ENCODE measurements around the gene GAA. TPM values are rescaled to one million over a fixed set of nuclear protein-coding genes. Genes with fewer than 3 reads are reported as not detected.

GAA gene
- 12.3 and 117 TPM in 2 replicates for total RNA-seq

DNA sequence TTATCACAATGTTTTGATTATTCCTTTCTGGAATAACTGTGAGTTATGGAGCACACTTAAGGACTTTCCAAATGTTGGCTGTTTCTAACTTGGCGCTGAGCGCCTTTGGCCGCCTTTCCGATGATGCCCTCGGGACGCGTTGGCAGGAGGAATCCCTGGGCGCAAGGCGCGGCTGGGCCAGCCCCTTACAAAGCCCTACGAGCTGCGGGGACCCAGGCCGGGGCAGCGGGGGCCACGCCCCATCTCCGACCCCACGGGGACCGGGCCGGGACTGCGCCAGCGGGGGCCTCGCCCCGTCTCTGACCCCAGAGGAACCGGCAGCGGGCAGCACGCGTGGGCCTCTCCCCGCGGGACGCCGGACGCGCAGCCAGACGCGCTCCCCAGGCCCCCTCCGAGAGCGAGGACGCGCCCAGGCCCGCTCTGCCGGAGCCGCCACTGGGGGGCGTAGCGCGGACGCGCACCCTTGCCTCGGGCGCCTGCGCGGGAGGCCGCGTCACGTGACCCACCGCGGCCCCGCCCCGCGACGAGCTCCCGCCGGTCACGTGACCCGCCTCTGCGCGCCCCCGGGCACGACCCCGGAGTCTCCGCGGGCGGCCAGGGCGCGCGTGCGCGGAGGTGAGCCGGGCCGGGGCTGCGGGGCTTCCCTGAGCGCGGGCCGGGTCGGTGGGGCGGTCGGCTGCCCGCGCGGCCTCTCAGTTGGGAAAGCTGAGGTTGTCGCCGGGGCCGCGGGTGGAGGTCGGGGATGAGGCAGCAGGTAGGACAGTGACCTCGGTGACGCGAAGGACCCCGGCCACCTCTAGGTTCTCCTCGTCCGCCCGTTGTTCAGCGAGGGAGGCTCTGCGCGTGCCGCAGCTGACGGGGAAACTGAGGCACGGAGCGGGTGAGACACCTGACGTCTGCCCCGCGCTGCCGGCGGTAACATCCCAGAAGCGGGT, at the start of gene GAA:
Gene GAA (plus strand): TSS at position 571 of the 935 bp plus-strand sequence. CDS start 3,006 bp downstream, outside the sequence.
- no peak for DNase-seq (ENCODE audit: low read depth)

DNA sequence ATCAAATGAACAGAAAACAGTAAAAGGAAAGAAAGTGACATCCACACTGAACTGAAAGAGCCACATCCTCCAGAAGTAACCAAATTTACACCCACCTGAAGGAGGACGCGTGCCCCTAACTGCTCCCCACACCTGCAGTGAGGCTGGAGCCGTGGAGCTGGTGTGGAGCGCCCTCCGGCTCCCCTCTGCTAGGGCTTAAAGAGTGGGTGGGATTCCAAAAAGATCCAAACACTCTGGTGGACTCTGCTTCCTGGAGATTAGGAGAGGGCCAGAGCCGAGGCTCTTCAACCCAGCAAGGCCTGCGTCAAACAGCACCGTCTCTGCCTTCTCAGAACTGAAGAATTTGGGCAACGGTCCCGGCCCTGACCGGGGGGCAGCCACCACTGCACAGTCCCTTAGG, 49.7 kb upstream of the GAA start:
- DNase-seq (ENCODE audit: low read depth), result no peak

DNA sequence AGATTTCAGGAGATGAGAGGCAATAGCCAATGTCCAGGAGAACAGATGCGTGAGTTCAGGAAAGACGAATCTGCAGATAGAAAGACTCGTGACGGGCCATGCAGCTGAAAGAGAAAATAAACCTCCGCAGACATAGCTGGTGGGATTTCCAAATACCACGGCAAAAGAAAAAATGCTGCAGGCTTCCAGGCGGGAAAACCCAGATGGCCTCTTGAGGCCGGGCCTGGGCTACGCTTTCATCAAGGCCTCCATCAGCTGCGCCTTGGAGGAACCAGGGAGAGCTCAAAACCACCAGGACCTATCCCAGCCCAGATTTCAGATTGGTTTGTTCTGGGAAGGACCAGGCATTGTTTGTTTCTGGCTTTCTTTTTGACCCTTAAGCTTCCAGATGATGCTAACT, 48.3 kb upstream of the GAA start:
- DNase-seq (ENCODE audit: low read depth), result no peak

DNA sequence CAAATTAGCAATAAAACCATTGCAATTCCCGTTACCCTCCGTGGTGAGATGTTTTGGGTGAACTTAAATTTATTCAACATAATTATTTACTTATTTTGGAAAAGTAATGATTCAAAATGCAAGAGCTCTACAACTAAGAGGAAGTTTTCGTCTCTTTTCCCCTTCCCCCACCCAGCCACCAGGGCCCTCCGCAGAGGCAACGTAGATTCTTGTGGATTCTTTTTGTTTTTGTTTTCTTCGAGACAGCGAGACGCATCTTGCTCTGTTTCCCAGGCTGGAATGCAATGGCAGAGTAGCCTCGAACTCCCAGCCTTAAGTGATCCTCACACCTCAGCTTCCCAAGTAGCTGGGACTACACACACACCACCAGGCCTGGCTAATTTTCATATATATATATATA, 45.8 kb upstream of the GAA start:
- no peak for DNase-seq (ENCODE audit: low read depth)

DNA sequence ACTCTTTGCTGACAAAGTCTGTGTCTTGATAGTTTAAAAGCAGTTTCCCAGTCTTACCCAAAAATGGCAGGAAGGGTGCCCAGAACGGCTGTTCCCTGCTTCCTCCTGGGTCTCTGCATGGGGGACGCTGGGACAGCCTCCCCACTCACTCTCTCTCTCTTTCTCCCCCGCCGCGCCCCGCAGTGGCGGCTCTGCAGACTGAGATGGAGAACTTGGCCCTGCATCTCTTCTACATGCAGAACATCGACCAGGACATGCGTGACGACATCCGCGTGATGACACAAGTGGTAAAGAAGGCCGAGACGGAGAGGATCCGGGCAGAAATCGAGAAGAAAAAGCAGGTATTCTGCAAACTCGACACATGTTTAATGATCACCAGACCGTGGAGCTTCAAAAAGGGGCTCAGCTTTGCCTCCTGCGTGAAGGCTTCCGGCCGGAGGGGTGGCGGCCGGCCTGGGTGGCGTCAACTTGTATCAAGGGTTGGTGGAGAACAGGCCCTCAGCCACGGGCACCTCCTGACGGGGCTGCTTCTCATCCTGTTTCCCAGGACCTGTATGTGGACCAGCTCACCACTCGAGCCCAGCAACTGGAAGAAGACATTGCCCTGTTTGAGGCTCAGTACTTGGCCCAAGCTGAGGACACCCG, 42.9 kb upstream of the GAA start:
- DNase-seq (ENCODE audit: low read depth), result no peak

DNA sequence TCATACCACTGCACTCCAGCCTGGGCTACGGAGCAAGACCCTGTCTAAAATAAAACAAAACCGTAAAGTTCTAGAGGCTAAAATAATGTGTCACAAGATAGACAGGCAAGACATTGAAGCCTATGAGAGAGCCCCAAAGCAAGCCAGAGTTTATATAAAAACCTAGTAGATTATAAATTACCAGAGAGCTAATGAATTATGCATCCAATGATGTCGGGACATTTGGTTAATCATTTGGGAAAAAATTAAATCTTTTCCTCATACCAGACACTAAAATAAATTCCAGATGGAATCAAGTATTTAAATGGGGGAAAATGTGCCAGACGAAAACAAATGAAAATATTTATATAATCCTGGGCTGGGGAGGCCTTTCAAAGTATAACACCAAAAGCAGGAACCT, 40.7 kb upstream of the GAA start:
- DNase-seq (ENCODE audit: low read depth), result peak; percentile 91

DNA sequence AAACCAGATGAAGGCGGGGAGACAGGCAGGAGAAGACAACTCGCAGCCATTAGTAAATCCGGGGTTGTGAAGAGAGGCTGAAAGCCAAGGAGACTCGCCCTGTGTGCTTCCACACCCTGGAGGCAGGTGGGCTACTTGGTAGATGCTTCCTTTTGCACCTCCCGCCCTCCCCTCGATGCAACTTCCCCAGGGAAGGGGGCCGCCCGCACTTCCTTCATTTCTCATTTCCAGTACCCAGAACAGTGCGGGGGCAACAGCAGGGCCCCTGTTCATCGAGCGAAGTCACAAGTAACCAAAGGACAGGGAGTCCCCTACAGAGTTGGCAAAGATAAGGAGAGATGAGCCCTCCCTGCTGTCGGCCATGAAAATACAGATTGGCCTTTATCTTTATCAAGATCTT, 40.0 kb upstream of the GAA start:
- no peak for DNase-seq (ENCODE audit: low read depth)

DNA sequence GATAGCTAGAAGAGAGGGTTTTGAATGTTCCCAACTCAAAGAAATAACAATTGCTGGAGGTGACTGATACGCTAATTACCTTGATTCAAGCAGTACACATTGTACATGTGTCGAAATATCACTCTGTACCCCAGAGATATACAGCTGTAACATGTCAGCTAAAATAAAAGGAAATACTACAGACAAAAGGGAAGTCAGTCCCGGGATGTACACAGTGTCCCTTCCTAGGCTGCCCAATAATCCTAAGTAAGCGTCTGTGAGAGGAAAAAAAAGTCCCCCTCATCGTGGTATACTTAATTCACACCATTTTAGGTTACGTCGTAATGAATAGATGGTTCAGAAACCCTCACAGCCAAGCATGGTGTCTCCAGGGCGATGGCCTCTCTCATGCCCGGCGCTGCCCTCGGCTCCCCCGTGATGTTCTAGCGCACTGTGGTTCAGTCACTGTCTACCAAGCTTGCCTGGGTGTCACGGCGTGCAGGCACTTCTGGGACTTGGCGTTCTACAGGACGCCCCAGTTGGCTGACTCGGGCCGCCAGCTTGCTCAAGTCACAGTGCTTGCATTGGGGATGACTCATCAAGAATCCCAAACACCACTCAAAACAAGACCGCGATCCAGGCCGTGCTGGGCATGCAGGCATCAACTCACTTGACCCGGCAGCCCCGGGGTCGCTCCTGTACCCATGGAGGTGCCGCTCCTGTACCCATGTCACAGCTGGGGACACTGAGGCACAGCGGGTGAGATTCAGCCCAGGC, 37.4 kb upstream of the GAA start:
- peak; percentile 89 for DNase-seq (ENCODE audit: low read depth)

DNA sequence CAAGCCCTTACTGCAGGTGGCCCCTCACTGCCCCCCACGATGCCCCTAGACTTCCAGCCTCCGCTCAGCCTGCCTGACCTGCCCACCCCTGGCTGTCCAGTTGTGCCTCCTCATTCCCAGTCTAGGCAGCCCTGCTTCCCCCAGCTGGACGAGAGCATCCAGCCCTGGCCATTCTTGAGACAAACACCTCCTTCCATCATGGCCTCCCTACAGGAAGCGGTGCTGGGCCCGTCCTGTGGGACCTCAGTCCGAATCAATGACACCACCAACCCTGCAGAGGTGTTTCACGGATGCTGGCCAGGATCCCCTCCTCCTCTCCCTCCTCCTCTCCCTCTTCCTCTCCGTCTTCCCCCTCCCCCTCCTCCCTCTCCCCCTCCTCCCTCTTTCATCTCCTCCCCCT, 36.7 kb upstream of the GAA start:
- no peak for DNase-seq (ENCODE audit: low read depth)

DNA sequence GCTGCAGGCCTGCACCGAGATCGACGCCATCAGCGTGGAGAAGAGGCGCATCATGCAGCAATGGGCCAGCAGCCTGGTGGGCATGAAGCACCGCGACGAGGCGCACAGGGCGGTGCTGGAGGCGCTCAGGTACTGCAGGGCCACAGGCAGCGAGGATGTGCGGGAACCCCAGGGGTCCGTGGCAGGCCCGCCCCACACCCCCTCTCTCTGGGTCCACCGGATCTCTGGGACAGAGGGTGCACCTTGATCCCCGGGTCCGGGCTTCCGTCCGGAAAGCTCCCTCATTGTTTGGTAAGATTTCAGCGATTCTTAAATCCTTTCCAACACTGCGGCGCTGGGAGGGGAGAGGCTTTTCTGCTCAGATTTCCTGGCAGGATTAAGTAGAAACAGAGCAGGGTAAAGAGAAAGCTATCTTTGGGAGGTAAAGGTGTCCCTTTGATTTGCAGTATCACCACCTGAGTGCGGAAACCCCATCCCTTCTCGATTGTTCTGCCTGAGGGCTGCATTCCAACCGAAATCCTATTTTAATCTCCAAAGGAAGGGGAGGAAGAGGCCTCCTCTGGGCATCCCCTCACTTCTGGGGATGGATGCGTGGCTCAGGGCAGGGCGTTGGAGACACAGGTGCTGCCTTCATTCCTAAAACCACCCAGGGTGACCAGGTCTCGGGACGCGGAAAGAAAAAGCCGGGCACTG, 35.8 kb upstream of the GAA start:
- no peak for DNase-seq (ENCODE audit: low read depth)

DNA sequence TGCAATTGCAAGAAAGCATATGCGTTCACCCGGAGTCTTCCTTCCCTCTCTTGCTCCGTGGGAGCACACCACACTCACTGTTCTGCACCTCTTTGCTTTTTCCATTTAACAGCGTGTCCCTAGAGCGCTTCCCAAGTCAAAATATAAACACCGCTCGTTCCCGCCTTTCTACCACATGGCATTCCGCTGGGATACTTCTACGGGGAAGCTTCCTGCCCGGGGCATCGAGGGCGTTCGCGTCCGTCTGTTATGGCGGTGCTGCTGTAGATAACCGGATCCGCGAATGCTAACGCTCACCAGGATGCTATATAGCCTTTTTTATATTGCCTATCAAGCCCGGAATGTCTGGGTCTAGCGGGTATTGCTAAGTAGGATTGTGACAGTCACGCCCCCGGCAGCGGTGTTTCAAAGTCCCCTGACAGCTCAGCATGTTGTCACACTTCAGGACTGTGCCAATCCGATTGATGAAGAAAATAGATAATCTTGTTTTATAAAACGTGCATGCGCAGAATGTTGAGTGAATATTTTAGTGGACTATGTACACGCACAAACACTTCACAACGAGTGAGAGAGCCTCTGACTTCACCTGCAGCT, 33.9 kb upstream of the GAA start:
- DNase-seq (ENCODE audit: low read depth), result no peak

DNA sequence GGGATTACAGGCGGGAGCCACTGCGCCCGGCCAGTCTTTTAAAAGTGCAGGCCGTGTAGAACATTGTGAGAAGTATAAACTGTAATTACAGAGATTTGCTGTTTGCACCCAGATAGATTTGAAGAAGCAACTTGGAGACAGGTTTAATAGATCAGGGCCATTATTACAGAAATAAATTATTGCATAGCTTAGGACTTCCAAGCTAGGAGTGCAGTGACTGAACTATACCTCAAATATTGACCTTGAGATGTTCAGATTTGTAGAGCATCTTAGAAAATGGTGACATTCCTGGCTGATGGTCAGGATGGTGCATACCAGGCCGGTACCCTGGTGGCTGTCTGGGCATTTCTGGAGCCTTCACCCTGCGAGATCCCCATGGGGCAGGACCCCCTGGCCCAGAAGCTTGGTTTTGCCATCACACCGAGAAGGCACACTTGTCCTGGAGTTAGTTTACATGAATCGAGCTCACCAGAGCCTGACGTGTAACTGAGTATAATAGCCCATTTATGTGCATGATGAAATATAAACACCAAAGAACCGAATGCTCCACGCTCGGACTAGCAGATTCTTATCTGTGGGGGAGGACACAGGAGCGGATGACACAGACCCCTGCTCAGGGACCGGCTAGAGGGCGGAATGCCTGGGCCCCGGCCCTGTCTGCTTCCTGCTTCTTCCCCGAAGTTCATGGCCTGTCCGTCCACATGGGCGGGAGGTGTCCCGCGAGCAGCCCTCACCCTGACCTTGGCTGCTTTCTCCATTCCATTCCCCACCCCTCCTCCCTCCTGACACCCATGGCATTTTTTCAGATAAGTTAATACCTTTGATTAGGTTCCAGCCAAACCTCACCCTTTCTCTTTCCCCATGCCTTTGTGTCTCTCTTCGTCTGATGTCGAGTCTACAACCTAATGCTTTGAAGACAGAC, 32.8 kb upstream of the GAA start:
- peak; percentile 67 for DNase-seq (ENCODE audit: low read depth)

DNA sequence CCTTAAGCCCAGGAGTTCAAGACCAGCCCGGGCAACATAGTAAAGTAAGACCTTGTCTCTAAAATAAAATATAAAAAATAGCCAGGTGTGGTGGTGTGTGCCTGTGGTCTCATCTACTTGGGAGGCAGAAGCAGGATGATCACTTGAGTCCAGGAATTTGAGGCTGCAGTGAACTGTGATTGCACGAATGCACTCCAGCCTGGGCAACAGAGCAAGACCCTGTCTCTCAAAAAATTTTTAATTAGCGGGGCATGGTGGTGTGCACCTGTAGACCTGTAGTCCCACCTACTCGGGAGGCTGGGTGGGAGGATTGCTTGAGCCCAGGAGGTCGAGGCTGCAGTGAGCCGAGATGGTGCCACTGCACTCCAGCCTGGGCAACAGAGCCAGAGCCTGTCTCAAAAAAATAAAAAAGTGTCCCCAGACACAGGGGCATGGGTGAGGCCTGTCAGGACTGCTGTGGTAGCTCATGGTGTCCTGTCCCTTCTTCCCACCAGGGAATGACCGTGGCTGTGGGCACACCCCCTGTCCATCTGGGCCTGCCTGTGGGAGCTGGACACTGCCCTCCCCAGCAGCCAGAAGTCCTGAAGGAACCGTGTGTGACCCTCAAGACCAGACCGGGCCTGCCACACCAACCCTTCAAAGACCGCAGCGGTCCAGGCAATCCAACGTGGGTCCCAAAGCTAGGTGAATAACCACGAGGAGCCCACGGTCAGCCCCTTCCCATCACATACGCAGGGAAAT, 30.8 kb upstream of the GAA start:
- DNase-seq (ENCODE audit: low read depth), result no peak

DNA sequence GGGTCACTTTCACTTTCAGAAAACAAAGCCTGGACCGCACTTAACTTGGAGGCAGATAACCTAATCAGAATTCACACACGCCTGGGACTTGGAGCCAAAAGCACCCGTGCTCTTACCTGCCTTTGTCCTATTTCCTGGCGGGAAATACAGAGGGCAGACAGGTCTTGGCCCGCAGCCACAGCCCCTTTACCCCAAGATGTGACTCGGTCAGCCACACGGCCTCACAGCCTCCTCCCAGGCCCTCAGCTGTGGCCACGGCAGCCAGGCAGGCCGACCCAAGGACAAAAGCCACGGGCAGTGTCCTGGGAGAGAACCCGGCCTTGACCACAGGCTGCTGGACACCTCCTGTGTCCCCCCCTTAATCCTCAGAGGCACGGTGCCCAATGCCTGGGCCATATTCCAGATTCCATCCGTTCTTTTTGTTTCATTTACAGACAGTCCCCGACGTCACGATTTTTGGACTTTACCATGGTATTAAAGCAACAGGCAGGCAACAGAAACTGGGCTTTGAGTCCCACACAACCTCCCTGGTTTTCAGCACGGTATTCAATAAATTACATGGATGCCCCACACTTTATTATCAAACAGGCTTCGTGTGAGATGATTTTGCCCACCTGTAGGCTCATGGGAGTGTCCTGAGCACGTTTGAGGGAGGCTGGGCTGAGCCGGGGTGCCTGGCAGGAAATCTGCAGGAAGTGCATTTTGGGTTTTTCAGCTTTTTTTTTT, 30.1 kb upstream of the GAA start:
- no peak for DNase-seq (ENCODE audit: low read depth)

DNA sequence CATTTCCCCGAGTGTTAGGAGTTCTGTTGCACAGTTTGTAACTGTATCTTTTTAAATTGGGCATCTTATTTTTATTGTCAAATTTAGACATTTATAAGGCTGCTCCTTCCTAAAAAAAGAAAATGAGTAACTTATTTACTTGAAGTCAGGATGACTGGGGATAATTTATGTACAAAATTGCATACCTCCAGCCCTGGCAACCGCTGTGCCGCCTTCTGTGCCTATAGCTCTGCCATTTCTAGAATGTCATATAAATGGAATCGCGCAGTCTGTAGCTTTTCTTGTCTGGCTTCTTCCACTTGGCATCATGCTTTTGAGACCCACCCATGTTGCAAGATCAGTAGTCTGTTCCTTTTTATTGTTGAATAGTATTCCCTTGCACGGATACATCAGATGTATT, 29.0 kb upstream of the GAA start:
- DNase-seq (ENCODE audit: low read depth), result no peak

DNA sequence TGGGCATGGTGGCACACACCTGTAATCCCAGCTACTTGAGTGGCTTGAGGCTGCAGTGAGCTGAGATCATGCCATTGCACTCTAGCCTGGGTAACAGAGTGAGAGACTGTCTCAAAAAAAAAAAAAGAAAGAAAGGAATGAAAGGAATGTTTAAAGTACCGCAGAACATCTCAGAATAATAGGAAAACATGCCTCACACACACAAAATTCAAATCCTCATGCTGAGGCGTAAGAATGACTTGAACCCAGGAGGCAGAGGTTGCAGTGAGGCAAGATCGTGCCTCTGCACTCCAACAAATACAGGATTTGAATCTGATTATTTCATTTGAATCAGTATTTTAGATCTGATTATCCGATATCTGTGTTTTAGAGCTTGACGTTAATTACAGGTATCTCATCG, 21.3 kb upstream of the GAA start:
- peak; percentile 48 for DNase-seq (ENCODE audit: low read depth)

DNA sequence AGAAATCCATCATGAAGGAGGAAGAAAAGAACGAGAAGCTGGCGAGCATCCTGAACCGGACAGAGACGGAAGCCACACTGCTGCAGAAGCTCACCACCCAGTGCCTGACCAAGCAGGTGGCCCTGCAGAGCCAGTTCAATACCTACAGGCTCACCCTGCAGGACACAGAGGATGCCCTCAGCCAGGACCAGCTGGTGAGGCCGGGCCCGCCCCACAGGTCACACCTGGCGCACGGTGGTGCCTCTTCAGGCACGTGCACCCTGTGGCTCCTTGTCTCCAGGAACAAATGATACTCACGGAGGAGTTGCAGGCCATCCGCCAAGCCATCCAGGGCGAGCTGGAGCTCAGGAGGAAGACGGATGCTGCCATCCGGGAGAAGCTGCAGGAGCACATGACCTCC, 19.8 kb upstream of the GAA start:
- no peak for DNase-seq (ENCODE audit: low read depth)

DNA sequence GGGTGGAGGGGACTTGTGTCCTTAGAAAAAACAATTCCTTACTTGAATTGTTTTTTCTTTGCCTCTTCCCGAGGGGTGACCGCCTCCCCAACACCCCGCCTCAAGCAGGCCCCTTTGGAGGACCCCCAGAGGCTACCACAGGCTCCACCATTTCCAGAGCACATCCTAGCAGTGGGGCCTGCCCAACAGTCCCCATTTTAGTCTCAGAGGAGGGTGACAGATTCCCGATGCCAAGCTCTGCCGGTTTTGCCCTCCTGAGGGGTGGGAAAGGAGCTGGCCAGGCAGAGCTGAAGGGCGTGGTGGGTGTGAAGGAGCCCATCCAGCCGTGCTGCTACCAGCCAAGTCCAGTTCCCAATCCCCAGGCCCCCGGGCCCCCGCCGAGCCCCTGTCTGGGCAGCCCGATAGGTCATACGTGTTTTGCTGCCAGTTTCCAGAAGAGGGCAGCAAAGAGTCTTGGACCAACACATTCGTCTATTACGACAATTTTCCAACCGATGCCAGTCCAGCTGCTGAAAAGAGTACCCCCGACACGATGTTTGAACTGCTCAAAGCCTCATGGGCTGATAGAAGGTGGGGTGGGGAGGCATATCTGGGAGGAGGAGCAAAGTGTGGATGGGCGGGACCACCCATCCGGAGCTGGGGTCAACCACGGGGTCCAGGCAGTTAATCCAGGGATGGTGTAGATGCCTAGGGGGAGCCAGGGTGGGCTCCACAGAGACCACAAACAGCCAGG, 18.8 kb upstream of the GAA start:
- peak; percentile 73 for DNase-seq (ENCODE audit: low read depth)
